Measurements from ENCODE around the gene ANLN. TPM values are rescaled to one million over a fixed set of nuclear protein-coding genes. Genes with fewer than 3 reads are reported as not detected.

The ANLN gene
- total RNA-seq, result 10 to 100 TPM; 52.5 to 58.3 TPM

GRCh38 chr7:36389371-36390198 is at the start of gene ANLN:
TSS of gene ANLN (plus strand) at chr7:36389862. CDS start at chr7:36390027, 165 bp downstream.
- peak within 1 kb of the TSS; percentile 87 for H3K4me3 Mint-ChIP-seq
- ChIA-PET POLR2A (no interaction called here), CTCF (interaction anchor here (0.9 to 2.6 kb wide), 3 partner anchors 17 to 70 kb away, joined by 3 to 12 read pairs (median 3); a partner anchor contains a TSS)
- H3K36me3 Mint-ChIP-seq (ENCODE audit: low read depth), result peaks cover 15% of the 10 kb centered on the region
- peak; percentile 92 for DNase-seq
- H3K4me1 Mint-ChIP-seq, result peaks cover 26% of the 10 kb centered on the region
- peaks cover 8% of the 10 kb centered on the region for H3K27me3 Mint-ChIP-seq
- peak; percentile 86 for ATAC-seq
- intact Hi-C loops (cut with DNase I, micrococcal nuclease), result loop anchor here (1.0 to 5.0 kb wide), 8 partner anchors 22 to 963 kb away; partner anchors contain the start of gene EEPD1 (in 1 of the 2)
- peak within 1 kb of the TSS; percentile 83 for H3K27ac Mint-ChIP-seq
- H3K9me3 Mint-ChIP-seq (ENCODE audit: low read depth), result no peaks in the 10 kb centered on the region

GRCh38 chr7:36343548-36343947 is 46.1 kb upstream of the ANLN start:
- H3K27me3 Mint-ChIP-seq, result no peaks in the 10 kb centered on the region
- H3K4me3 Mint-ChIP-seq, result no peak overlapping the region
- CTCF ChIA-PET, result interaction anchor here (1.0 kb wide), 1 partner anchor 24 kb away, joined by 4 read pairs; no protein-coding TSS in a partner anchor
- H3K4me1 Mint-ChIP-seq, result no peaks in the 10 kb centered on the region
- H3K27ac Mint-ChIP-seq, result no peak overlapping the region
- intact Hi-C loops (cut with DNase I, micrococcal nuclease), result no loop called here
- DNase-seq (no peak), ATAC-seq (no peak)
- H3K36me3 Mint-ChIP-seq (ENCODE audit: low read depth), result no peaks in the 10 kb centered on the region
- H3K9me3 Mint-ChIP-seq (ENCODE audit: low read depth), result no peaks in the 10 kb centered on the region
- POLR2A ChIA-PET, result no interaction called here

- H3K9me3 Mint-ChIP-seq (ENCODE audit: low read depth), result no peaks in the 10 kb centered on the region
- H3K36me3 Mint-ChIP-seq (ENCODE audit: low read depth), result no peaks in the 10 kb centered on the region
- ATAC-seq (no peak), DNase-seq (no peak)
- H3K4me3 Mint-ChIP-seq, result no peak overlapping the region
- intact Hi-C loops (cut with DNase I, micrococcal nuclease), result no loop called here
- POLR2A ChIA-PET, result no interaction called here
- no peak overlapping the region for H3K27ac Mint-ChIP-seq
- CTCF ChIA-PET, result no interaction called here
- no peaks in the 10 kb centered on the region for H3K4me1 Mint-ChIP-seq
- no peaks in the 10 kb centered on the region for H3K27me3 Mint-ChIP-seq
Measured at GRCh38 chr7:36344622-36345021, 45.0 kb upstream of the ANLN start.

GRCh38 chr7:36346260-36346831 is 43.3 kb upstream of the ANLN start:
- peak; percentile 10 for DNase-seq
- Mint-ChIP-seq H3K4me1 (no peaks in the 10 kb centered on the region), H3K9me3 (ENCODE audit: low read depth) (no peaks in the 10 kb centered on the region), H3K4me3 (no peak overlapping the region), H3K36me3 (ENCODE audit: low read depth) (no peaks in the 10 kb centered on the region), H3K27me3 (no peaks in the 10 kb centered on the region), H3K27ac (no peak overlapping the region)
- intact Hi-C loops (cut with DNase I, micrococcal nuclease), result no loop called here
- POLR2A ChIA-PET, result no interaction called here
- CTCF ChIA-PET, result no interaction called here
- peak; percentile 44 for ATAC-seq

- DNase-seq (no peak), ATAC-seq (no peak)
- no peak overlapping the region for H3K4me3 Mint-ChIP-seq
- POLR2A ChIA-PET, result no interaction called here
- H3K27ac Mint-ChIP-seq, result no peak overlapping the region
- no peaks in the 10 kb centered on the region for H3K9me3 Mint-ChIP-seq (ENCODE audit: low read depth)
- intact Hi-C loops (cut with DNase I, micrococcal nuclease), result no loop called here
- CTCF ChIA-PET, result interaction anchor here (0.7 to 0.9 kb wide), 3 partner anchors 14 to 162 kb away, joined by 3 read pairs; no protein-coding TSS in a partner anchor
- no peaks in the 10 kb centered on the region for H3K4me1 Mint-ChIP-seq
- no peaks in the 10 kb centered on the region for H3K27me3 Mint-ChIP-seq
- no peaks in the 10 kb centered on the region for H3K36me3 Mint-ChIP-seq (ENCODE audit: low read depth)
Measured at GRCh38 chr7:36348256-36348655, 41.4 kb upstream of the ANLN start.

- Mint-ChIP-seq H3K4me3 (no peak overlapping the region), H3K27ac (no peak overlapping the region), H3K36me3 (ENCODE audit: low read depth) (no peaks in the 10 kb centered on the region), H3K27me3 (no peaks in the 10 kb centered on the region), H3K9me3 (ENCODE audit: low read depth) (no peaks in the 10 kb centered on the region), H3K4me1 (no peaks in the 10 kb centered on the region)
- ChIA-PET CTCF (interaction anchor here (0.7 to 0.9 kb wide), 2 partner anchors 30 to 162 kb away, joined by 3 read pairs; no protein-coding TSS in a partner anchor), POLR2A (no interaction called here)
- no peak for DNase-seq
- no peak for ATAC-seq
- intact Hi-C loops (cut with DNase I, micrococcal nuclease), result no loop called here
Measured at GRCh38 chr7:36348771-36349170, 40.9 kb upstream of the ANLN start.

- ChIA-PET POLR2A (no interaction called here), CTCF (interaction anchor here (0.6 to 1.0 kb wide), 2 partner anchors 18 to 129 kb away, joined by 3 to 4 read pairs; no protein-coding TSS in a partner anchor)
- no peaks in the 10 kb centered on the region for H3K36me3 Mint-ChIP-seq (ENCODE audit: low read depth)
- ATAC-seq, result no peak
- no peak overlapping the region for H3K27ac Mint-ChIP-seq
- H3K4me3 Mint-ChIP-seq, result no peak overlapping the region
- no peaks in the 10 kb centered on the region for H3K27me3 Mint-ChIP-seq
- DNase-seq, result no peak
- intact Hi-C loops (cut with DNase I, micrococcal nuclease), result no loop called here
- H3K4me1 Mint-ChIP-seq, result no peaks in the 10 kb centered on the region
- H3K9me3 Mint-ChIP-seq (ENCODE audit: low read depth), result no peaks in the 10 kb centered on the region
Measured at GRCh38 chr7:36349626-36350025, 40.0 kb upstream of the ANLN start.

- Mint-ChIP-seq H3K4me1 (no peaks in the 10 kb centered on the region), H3K27ac (no peak overlapping the region), H3K9me3 (ENCODE audit: low read depth) (no peaks in the 10 kb centered on the region), H3K36me3 (ENCODE audit: low read depth) (no peaks in the 10 kb centered on the region), H3K4me3 (no peak overlapping the region), H3K27me3 (no peaks in the 10 kb centered on the region)
- DNase-seq, result no peak
- ChIA-PET POLR2A (no interaction called here), CTCF (interaction anchor here (1.3 kb wide), 2 partner anchors 11 to 12 kb away, joined by 3 read pairs; a partner anchor contains a TSS)
- no peak for ATAC-seq
- intact Hi-C loops (cut with DNase I, micrococcal nuclease), result no loop called here
Measured at GRCh38 chr7:36355490-36355889, 34.2 kb upstream of the ANLN start.

- Mint-ChIP-seq H3K36me3 (ENCODE audit: low read depth) (no peaks in the 10 kb centered on the region), H3K9me3 (ENCODE audit: low read depth) (no peaks in the 10 kb centered on the region), H3K4me3 (no peak overlapping the region), H3K4me1 (no peaks in the 10 kb centered on the region), H3K27ac (no peak overlapping the region), H3K27me3 (no peaks in the 10 kb centered on the region)
- intact Hi-C loops (cut with DNase I, micrococcal nuclease), result no loop called here
- ChIA-PET POLR2A (no interaction called here), CTCF (interaction anchor here (1.7 to 1.8 kb wide), 2 partner anchors 10 to 38 kb away, joined by 4 to 5 read pairs; a partner anchor contains a TSS)
- ATAC-seq (no peak), DNase-seq (no peak)
Measured at GRCh38 chr7:36357054-36357453, 32.6 kb upstream of the ANLN start.

- no peak for ATAC-seq
- Mint-ChIP-seq H3K27ac (no peak overlapping the region), H3K9me3 (ENCODE audit: low read depth) (no peaks in the 10 kb centered on the region), H3K36me3 (ENCODE audit: low read depth) (no peaks in the 10 kb centered on the region), H3K4me1 (no peaks in the 10 kb centered on the region), H3K4me3 (no peak overlapping the region), H3K27me3 (no peaks in the 10 kb centered on the region)
- DNase-seq, result no peak
- POLR2A ChIA-PET, result no interaction called here
- CTCF ChIA-PET, result interaction anchor here (1.1 to 1.8 kb wide), 3 partner anchors 34 to 823 kb away, joined by 4 to 5 read pairs (median 5); no protein-coding TSS in a partner anchor
- intact Hi-C loops (cut with DNase I, micrococcal nuclease), result no loop called here
Measured at GRCh38 chr7:36358589-36358988, 31.1 kb upstream of the ANLN start.

GRCh38 chr7:36360244-36360643 is 29.4 kb upstream of the ANLN start:
- no peaks in the 10 kb centered on the region for H3K27me3 Mint-ChIP-seq
- intact Hi-C loops (cut with DNase I, micrococcal nuclease), result loop anchor here in 1 of 2 experiments (10.0 kb wide), 1 partner anchor 665 kb away; the partner anchor contains the start of gene HERPUD2
- no peaks in the 10 kb centered on the region for H3K36me3 Mint-ChIP-seq (ENCODE audit: low read depth)

More at GRCh38 chr7:36360244-36360643, 29.4 kb upstream of the ANLN start:
- CTCF ChIA-PET, result interaction anchor here (0.8 to 1.0 kb wide), 2 partner anchors 43 to 54 kb away, joined by 4 read pairs; no protein-coding TSS in a partner anchor
- DNase-seq (no peak), ATAC-seq (no peak)
- no peaks in the 10 kb centered on the region for H3K4me1 Mint-ChIP-seq
- no peak overlapping the region for H3K4me3 Mint-ChIP-seq
- POLR2A ChIA-PET, result no interaction called here
- H3K27ac Mint-ChIP-seq, result no peak overlapping the region
- no peaks in the 10 kb centered on the region for H3K9me3 Mint-ChIP-seq (ENCODE audit: low read depth)
